CD1c-positive myeloid dendritic cell (primary cell): ENCODE results near the gene ASNSD1.
"Not testable (repeated sequence)": the region's sequence is repeated elsewhere in the genome, so short reads cannot be mapped to it uniquely, and the experiment has no call there.

ENCODE experiments used
- DNase-seq: peaks from one replicate; pipeline ENCODE4 v3.0.0-alpha.2; 2016; ENCODE audit errors: extremely low spot score

Gene ASNSD1

DNA sequence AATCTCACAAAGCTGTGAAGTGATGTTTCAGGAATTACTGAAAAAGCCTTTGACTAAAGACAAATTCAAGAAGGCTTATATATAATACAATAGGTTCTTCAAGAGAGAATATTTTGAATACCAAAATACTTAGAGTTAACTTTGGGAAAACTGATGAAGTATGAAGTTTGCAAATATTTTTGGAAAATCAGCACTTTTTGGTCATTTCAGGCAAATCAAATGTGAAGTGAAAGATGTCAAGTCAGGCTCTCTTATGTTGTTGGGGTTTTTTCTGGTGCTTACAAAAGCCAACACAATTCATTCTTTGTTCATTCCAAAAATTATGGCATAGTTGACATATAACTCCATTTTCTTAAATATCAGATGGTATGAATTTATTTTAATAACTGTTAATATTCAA lies 14.7 kb upstream of the ASNSD1 start:
- no peak for DNase-seq

DNA sequence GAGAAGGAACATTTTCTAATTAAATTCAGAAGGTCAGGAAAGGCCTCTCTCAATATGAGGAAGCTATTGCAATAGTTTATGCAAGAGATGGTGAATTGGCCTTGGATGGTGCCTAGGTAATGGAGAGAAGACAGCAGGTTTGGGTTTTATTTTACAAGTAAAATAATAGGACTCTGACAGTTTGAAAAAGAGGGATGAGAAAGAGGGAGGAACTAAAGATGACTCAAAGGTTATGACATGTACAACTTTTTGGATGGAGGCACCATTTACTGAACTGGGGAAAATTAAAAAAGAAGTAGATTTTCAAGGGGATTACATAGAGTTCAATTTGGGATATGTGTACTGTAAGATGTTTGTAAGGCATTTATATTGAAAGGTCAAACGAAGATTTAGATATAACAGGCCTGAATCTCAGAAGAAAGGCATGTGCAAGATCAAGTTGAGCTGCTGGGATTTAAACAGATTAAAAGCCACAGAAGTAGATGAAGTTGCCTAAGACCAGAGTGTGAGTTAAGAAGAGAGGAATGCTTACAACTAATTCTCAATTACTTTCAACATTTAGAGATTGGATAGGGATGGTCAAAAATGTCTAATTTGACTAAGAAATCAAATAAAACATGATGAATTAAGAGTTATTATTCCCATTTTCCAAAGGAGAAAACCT lies 12.3 kb upstream of the ASNSD1 start:
- DNase-seq = no peak

DNA sequence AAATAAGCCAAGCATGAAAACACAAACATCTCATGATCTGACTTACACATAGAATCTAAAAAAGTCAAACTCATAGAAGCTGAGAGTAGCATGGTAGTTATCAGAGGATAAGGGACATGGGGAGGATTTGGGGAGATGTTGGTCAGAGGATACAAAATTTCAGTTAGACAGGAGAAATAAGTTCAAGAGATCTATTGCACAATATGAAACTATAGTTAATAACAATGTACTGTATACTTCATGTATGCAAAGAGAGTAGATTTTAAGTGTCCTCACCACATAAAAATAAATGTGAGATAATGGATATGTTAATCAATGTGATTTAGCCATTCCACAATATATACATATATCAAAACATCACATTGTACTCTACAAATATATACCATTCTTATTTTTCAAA lies 10.0 kb upstream of the ASNSD1 start:
- no peak for DNase-seq

DNA sequence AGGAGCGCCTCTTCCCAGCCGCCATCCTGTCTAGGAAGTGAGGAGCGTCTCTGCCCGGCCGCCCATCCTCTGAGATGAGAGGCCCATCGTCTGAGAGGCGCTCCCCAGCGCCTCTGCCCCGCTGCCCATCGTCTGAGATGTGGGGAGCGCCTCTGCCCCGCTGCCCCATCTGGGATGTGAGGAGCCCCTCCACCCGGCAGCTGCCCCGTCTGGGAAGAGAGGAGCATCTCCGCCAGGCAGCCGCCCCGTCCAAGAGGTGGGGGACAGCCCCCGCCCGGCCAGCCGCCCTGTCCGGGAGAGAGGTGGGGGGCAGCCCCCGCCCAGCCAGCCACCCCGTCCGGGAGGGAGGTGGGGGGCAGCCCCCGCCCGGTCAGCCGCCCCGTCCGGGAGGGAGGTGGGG lies 7.8 kb upstream of the ASNSD1 start:
- not testable (repeated sequence) for DNase-seq

DNA sequence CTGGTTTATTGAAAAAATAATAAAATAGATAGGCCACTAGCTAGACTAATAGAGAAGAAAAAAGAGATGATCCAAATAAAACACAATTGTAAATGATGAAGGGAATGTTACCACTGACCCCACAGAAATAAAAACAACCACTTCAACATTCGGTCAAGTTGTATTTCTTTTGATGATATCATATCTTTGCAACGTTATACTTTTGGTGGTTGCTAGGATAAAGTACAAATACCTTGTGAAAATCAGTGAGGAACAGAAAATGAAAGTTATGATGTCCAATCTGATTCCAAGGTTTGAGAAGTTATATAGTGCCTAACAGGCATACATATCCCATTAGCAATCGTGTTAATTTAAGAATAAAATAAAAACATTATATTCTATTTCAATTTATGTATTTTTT lies 6.6 kb upstream of the ASNSD1 start:
- DNase-seq = no peak

DNA sequence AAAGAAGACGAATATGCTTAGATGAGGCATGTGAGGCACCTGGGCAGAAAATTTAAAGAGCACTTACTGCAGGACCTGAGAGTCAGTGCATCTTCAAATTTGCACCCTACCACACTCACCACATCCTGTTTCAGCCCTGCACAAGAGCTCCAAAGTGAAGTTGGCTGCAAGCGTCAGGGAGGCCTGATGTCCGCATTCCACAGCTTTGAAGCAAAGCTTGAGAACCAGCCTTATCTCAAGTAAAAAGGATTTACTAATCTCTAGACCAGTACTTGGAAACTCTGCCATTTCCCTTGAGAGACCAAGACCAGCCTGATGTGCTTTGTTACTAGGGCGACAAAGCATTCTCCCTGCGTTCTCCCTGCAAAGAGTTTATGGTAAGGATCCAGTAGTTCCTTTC lies 3.4 kb upstream of the ASNSD1 start:
- no peak for DNase-seq

DNA sequence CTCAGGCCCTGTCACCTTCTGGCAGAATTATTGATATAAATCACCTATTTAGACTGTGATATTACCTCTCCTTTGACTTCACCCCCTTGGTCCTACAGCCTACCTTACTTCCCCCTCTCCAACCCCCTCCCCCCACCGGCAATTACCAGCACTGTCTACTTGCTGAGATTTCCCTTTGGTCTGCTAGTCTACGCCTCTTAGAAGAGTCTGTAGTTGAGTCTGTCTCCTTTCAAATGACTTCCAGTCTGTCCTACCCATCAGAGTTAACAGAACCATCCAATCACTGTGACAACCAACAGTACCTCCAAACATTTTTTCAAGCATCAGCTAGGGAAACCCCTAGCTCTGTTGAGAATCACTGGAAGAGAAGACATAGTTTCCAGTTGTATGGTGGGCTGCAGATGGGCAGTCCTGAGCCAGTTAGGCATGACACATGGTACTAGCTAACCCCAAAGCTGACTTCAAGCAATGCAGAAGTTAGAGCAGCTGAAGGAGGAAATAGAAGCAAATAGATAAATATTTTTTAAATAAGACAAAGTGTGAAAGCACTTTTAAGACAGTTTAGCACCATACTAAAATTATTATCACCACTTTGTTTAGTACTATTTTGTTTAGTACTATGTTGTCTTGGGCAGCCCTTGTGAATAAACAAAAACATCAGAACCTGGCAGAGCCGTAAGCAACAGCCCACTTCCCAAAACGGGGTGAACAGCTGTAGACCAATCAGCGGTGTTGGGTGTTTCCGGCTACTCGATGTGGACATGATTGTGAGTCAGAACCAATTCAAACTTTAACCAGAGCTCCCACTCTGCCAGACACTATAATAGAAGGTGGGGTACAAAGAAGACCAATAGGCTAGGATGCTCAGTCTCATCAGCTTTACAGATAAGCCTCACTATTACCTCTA lies 2.7 kb upstream of the ASNSD1 start:
- DNase-seq = peak; percentile 62

DNA sequence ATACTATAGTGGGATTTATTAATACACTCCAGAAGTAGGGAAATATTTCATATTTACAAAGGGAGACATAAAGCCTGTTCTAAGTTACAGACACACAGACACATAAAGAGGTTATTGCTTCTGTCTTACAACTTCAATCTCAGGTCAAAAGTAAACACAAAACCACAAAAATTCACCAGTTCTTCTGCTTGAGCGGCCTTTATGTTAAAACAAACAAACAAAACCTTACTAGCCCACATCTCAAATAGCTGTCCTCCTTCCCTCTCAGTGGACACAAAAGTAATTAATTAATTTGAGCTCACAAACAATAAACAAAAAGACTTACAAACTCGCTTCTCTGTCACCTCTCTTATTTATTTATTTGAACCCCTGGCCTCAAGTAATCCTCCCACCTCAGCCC lies 1.5 kb upstream of the ASNSD1 start:
- DNase-seq = no peak

DNA sequence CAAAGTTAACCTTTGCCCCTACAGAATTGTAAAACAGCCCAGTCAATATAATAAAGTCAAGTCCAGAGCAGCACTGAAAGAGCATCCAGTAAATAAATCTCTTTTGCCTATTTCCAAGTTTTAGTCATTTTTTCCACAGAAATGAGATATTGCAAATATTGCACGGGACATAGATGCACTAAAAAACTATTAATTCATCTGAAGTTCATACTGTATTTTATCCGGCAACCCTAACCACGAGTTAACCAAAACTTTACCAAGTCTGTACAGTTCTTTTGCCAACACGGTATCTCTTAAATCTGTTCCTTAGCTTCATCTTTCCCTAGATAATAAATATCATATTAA lies 484 bp upstream of the ASNSD1 start:
- DNase-seq = no peak

DNA sequence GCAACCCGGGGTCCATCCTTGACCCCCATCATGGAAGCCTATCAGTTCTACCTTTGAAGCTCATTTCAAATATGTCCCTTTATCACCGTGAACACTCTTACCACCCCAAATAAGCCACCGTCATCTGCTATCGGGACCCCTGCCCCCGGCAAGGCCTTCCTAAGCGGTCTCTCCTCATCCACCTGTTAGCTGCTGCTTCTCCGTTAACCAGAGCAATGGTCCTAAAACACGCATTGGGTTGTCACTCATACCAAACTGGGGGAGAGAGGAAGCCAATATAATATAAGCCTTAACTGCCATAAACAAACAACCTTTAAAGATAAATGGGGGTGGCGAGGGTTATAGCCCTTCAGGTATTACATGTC lies 680 bp downstream of the ASNSD1 start:
- no peak for DNase-seq

DNA sequence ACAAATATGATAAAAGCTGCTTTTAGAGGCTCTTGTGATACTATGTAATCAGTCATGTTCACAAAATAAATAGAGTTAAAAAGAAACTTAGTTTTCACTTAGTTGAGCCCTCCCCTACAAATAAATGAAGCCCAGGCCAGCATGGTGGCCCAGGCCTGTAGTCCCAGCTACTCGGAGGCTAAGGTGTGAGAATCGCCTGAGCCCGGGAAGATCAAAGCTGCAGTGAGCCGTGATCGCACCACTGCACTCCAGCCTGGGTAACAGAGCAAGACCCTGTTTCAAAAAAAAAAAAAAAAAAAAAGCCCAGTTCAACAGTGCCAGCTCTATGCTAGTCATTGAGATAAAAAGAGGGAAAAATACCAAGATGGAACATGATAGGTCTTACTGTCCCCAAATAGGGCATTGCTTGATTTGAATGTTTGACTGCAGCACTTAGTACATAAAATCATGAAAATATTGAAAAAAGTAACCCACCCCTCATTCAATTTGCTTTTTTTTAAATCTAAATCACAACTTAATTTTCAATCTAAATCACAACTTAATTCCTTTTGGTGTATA lies 1.5 kb downstream of the ASNSD1 start:
- no peak for DNase-seq

DNA sequence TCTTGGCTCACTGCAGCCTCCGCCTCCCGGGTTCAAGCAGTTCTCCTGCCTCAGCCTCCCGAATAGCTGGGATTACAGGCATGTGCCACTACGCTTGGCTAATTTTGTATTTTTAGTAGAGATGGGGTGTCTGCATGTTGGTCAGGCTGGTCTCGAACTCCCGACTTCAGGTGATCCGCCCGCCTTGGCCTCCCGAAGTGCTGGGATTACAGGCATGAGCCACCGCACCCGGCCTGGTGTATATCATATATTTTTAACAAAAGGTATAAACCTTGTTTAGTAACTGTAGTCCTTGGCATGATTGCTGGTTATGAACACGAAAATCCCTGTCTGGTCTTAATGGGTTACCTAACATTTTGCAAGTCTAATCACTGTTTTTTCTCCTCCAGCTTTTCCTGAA lies 2.1 kb downstream of the ASNSD1 start:
- not testable (repeated sequence) for DNase-seq

DNA sequence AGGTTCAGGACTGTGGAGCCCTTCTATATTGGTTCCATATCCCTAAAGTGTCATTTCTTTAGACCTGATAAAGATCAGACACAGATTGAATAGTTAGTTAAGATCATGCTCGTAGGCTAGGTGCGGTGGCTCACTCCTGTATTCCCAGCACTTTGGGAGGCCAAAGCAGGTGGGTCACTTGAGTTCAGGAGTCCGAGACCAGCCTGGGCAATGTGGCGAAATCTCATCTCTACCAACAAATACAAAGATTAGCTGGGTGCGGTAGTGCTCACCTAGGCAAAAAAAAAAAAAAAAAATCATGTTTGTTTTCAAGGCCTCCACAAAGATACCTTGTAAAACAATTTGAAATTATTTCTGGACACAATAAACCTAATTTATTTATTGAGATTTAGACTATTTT lies 8.7 kb downstream of the ASNSD1 start:
- no peak for DNase-seq

DNA sequence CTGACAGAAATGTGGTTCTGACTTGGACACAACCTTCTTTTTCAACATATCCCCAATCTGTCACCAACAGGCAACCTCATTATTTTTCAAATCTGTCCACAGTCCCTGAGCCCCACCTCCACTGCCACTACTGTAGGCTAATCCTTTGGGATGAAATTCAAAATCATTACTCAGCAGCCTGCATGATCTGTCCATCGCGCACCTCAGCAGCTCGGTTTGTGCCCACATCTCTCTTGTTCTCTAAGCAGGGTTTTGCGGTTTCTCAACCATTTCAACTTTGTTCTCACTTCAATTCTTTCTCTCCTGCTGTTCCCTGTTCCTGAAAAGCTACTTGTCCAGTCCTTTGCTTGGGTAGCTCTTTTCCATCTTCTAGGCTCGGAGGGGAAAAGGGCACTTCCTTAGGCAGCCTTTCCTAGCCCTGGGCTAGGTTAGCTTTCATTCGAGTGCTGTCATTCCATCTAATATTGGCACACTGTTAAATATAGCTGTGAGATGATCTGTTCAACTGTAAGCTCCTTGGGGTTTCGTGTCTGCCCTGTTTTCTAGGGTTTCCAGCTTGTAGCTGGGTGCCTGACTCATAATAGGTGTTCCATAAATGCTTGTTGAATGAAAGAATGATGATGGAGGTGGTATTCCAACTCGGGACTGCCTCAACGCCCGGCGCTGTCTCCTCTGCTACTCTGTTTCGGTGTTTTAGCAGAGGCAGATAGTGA lies 12.6 kb downstream of the ASNSD1 start:
- DNase-seq = no peak

DNA sequence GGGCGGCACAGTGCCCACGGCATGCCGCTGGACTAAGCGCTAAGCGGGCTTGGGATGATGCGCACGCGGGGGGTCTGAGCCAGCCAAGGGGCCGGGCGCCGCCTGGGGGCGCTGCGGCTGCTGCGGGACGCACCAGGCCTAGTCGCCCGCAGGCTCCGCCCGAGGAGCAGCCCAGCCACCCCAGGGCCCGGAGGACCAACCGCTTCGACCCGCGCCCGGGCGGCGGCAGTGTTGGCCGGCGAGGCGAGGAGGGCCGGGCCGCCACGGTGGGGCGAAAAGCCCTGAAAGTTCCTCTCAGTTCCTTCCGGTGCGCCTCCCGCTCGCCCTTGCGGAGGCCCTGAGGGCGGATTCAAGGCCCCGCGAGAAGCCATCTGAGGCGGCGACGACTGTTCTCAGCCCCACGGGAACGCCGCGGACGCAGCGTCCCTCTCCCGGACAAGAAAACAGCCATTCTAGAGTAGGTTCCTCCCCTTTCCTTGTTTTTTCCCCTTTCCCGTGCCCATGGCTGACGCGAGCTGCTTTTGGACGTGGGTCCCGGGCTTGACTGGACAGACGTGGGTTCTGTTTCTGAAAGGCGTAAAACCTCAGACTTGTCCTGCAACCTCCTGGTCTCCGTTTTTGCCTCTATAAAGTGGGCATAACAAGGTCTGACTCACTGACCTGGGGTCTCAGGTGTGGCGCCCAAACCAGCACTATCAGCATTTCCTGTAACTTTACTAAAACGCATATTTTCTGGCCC lies 13.3 kb downstream of the ASNSD1 start, which contains the start of gene ANKAR:
ANKAR (plus strand) TSS at position 297 of the 739 bp plus-strand sequence. CDS start 1,821 bp downstream, outside the sequence.
- peak; percentile 93 for DNase-seq

DNA sequence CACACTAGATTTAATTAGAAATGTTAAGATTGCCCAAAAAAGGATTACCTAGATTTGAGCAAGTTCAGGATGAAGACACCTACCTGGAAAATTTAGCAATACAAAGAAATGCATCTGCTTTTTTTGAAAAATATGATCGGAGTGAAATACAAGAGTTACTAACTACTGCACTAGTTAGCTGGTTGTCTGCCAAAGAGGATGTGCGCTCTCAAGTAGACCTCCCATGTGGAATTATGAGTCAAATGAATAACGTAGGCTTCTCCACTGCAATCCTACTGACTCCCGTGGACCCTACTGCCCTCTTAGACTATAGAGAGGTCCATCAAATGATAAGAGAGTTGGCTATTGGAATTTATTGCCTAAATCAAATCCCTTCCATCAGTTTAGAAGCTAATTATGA lies 15.2 kb downstream of the ASNSD1 start:
- DNase-seq = no peak

DNA sequence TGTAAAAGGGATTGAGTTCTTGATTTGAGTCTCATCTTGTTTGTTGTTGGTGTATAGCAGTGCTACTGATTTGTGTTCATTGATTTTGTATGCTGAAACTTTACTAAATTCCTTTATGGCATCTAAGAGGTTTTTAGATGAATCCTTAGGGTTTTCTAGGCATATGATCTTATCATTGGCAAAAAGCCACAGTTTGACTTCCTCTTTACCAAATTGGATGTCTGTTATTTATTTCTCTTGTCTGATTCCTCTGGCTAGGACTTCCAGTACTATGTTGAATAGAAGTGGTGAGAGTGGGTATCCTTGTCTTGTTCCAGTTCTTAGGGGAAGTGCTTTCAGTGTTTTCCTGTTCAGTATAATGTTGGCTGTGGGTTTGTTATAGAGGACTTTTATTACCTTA lies 18.0 kb downstream of the ASNSD1 start:
- DNase-seq = no peak

DNA sequence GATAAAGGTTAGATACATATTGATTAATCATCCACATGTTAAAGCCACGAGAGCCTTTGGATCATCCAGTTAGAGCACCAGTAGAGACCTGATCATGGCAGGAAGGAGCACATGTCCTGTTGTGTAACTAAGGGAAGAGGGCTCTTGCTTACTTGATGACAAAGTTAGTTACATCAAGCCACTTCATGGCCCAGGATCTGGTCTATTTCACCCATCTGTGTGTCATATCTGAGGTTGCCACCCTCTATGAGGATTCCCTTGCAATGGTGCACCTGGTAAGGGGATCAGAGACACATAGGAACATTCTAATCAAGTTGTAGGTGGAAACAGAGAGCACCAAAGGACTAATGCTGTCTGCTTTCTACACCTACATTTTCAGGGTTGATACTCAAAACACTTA lies 19.9 kb downstream of the ASNSD1 start:
- no peak for DNase-seq

DNA sequence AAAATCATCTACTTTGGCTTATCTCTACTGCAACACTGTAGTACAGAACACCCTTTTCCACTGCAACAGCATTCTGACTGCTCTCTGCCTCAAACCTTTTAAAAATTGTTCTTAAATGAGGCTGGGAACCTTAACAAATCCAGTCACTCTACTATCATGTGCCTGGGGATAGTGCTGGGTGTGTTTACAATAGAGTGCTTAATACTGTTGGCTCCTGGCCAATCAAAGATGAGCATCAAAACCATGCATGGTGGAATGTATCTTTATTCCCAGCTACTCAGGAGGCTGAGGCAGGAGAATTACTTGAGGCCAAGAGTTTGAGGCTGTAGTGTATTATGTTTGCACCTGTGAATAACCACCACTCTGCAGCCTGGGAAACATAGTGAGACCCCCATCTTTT lies 20.6 kb downstream of the ASNSD1 start:
- DNase-seq = no peak

DNA sequence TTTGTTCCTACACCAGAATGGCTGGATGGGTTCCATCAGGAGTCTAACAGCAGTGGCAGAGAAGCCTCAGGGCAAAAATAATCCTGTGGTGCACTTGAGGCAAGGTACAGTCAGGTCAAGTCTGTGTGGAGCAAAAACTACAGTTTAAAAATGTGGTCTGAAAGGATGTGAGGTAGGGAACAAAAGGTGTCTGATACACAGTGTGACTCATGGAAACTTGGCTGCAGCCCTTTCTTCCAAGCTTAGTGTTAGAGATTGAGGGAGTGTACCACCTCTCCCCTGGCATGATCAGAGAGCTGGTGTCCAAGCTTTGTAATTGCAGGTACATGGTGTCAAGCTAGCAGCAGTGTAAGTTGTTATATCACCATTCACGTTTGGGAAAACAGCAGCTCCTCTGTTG lies 22.1 kb downstream of the ASNSD1 start:
- no peak for DNase-seq

DNA sequence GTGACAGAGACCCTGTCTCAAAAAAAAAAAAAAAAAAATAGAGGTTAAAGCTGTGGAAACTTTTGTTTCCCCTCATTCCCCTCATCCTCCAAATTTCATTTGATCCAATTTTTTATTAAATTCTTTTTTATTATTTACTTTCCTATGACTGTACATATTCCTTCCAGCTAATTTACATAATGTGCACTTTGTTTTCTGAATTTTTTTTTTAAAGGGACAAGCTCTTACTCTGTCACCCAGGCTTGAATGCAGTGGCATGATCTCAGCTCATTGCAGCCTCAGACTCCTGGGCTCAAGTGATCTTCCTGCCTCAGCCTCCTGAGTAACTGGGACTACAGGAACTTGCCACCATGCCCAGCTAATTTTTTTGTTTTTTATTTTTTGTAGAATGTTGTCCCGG lies 23.6 kb downstream of the ASNSD1 start:
- no peak for DNase-seq
